A549 treated with dexamethasone at 1 μM for 4 hours (cell line): ENCODE measurements around the gene LHX2. TPM values are rescaled to one million over a fixed set of nuclear protein-coding genes. Genes with fewer than 3 reads are reported as not detected.

Source experiments
- total RNA-seq: library from RNA; stranded (reverse); fragments of 200-300 nt; extraction: Qiagen RNA extraction; gene quantifications from 5 replicates; pipeline ENCODE4 v1.2.3, GENCODE V29; 2022

LHX2 gene, protein sequence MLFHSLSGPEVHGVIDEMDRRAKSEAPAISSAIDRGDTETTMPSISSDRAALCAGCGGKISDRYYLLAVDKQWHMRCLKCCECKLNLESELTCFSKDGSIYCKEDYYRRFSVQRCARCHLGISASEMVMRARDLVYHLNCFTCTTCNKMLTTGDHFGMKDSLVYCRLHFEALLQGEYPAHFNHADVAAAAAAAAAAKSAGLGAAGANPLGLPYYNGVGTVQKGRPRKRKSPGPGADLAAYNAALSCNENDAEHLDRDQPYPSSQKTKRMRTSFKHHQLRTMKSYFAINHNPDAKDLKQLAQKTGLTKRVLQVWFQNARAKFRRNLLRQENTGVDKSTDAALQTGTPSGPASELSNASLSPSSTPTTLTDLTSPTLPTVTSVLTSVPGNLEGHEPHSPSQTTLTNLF
- 3.2 to 4.1 TPM (median 3.7 TPM) in 5 replicates for total RNA-seq

GRCh38 chr9:124011460-124012301 is at the start of gene LHX2:
Gene LHX2, plus strand, starts transcription at chr9:124011768. Its CDS starts 581 bp downstream, at chr9:124012349.

Other genes with a start within 250 kb of the LHX2 start
- 9.2 to 13.4 TPM (median 12.0 TPM) in 5 replicates for gene DENND1A, start 81.6 kb upstream of the LHX2 start, total RNA-seq
- 46.8 to 74.5 TPM (median 68.0 TPM) in 5 replicates for gene NEK6, start 246.2 kb downstream of the LHX2 start, total RNA-seq